Keratinocyte (primary cell): ENCODE results near the gene ASGR1. TPM values are rescaled to one million over a fixed set of nuclear protein-coding genes. Genes with fewer than 3 reads are reported as not detected.

Experiments
- DNase-seq: peaks from one replicate; pipeline ENCODE4 v3.0.0-alpha.2; 2011; ENCODE audit warnings: low read depth, missing footprints, low spot score
- FAIRE-seq: peaks from 2 replicates; lab custom pipeline; 2011; peaks lifted over from hg19 to GRCh38; lab: Jason Lieb, UNC
- H2AFZ ChIP-seq: 2 replicates; pipeline ENCODE4 v1.6.0; 2012; ENCODE audit warnings: low read length, control low read depth, inconsistent platforms; ENCODE audit not compliant: control insufficient read depth
- H3K27ac ChIP-seq: 2 replicates; pipeline ENCODE4 v1.5.1; 2011; ENCODE audit warnings: low read length; ENCODE audit not compliant: control insufficient read depth, insufficient read depth
- H3K27me3 ChIP-seq: 3 replicates; pipeline ENCODE4 v1.6.0; 2011; ENCODE audit warnings: low read length; ENCODE audit not compliant: control insufficient read depth, insufficient read depth; ENCODE audit errors: extremely low read depth
- H3K36me3 ChIP-seq, 2 experiments: 2 replicates in 1 of 2; 3 replicates in 1 of 2; pipeline ENCODE4 v1.5.1; 2011; ENCODE audit warnings: low read length in 2 of 2, mild to moderate bottlenecking in 1 of 2; ENCODE audit not compliant: control insufficient read depth in 2 of 2, insufficient read depth in 2 of 2; ENCODE audit errors: extremely low read depth in 1 of 2
- H3K4me1 ChIP-seq: 3 replicates; pipeline ENCODE4 v1.5.1; 2011; ENCODE audit warnings: low read length; ENCODE audit not compliant: control insufficient read depth, insufficient read depth; ENCODE audit errors: extremely low read depth
- H3K4me2 ChIP-seq: 3 replicates; pipeline ENCODE4 v1.6.0; 2011; ENCODE audit warnings: low read depth, low read length; ENCODE audit not compliant: control insufficient read depth, insufficient read depth; ENCODE audit errors: extremely low read depth
- H3K4me3 ChIP-seq, 3 experiments: fragments of 200-600 bp in 1 of 3; sonication (generic) in 1 of 3; 2 replicates in 2 of 3; 3 replicates in 1 of 3; pipeline ENCODE4 v1.5.1; 2011 to 2016; ENCODE audit warnings: low read length in 3 of 3, mild to moderate bottlenecking in 3 of 3, control low read depth in 2 of 3, inconsistent platforms in 1 of 3, low read depth in 1 of 3, mixed read lengths in 1 of 3, mixed run types in 1 of 3, moderate library complexity in 1 of 3; ENCODE audit not compliant: control insufficient read depth in 2 of 3, insufficient read depth in 2 of 3; ENCODE audit errors: extremely low read depth in 1 of 3
- H3K79me2 ChIP-seq: 2 replicates; pipeline ENCODE4 v1.6.0; 2012; ENCODE audit warnings: low read length; ENCODE audit not compliant: control insufficient read depth, insufficient read depth
- H3K9ac ChIP-seq: 3 replicates; pipeline ENCODE4 v1.6.0; 2011; ENCODE audit warnings: low read length; ENCODE audit not compliant: control insufficient read depth, insufficient read depth; ENCODE audit errors: extremely low read depth
- H3K9me1 ChIP-seq: 3 replicates; pipeline ENCODE4 v1.6.0; 2011; ENCODE audit warnings: low read length; ENCODE audit not compliant: control insufficient read depth, insufficient read depth; ENCODE audit errors: extremely low read depth
- H3K9me3 ChIP-seq: 2 replicates; pipeline ENCODE4 v1.5.1; 2012; ENCODE audit warnings: low read depth, low read length; ENCODE audit not compliant: control insufficient read depth
- H4K20me1 ChIP-seq: 3 replicates; pipeline ENCODE4 v1.6.0; 2011; ENCODE audit warnings: low read length; ENCODE audit not compliant: control insufficient read depth, insufficient read depth; ENCODE audit errors: extremely low read depth
- EZH2 ChIP-seq: IDR thresholded peaks from one replicate; pipeline ENCODE4 v1.6.1; 2012; ENCODE audit warnings: inconsistent platforms, mild to moderate bottlenecking, low read length, moderate library complexity
- dilution Hi-C: fragments of 300-500 bp; cut with MboI; formaldehyde crosslinking; loops from one replicate; pipeline ENCODE4 v1.7.0; 2020; ENCODE audit warnings: low sequenced_read_pairs; ENCODE audit not compliant: extremely low pct_ligation_motif_present
- polyA plus RNA-seq, 5 experiments: library from polyadenylated mRNA; depleted of rRNA in 3 of 5; stranded (reverse) in 3 of 5; stranded (forward) in 1 of 5; unstranded in 1 of 5; fragments of >200 nt; gene quantifications; 1 replicate in 1 of 5; 2 replicates in 3 of 5; 3 replicates in 1 of 5; pipeline versions ENCODE4 v1.2.1 to v1.2.3, GENCODE V29; 2011 to 2012; ENCODE audit warnings: missing spikeins in 2 of 5, low read depth in 1 of 5, low replicate concordance in 1 of 5
- TF ChIP-seq, protein P1 (sequence below), 3 experiments: IDR thresholded peaks in 1 of 3; conservative IDR thresholded peaks in 1 of 3; optimal IDR thresholded peaks in 1 of 3; 2 replicates in 2 of 3; 3 replicates in 1 of 3; pipeline versions ENCODE3 to v1.5.1; 2011; ENCODE audit warnings: low read length in 3 of 3, mild to moderate bottlenecking in 3 of 3, moderate library complexity in 2 of 3, control low read depth in 1 of 3, inconsistent platforms in 1 of 3; ENCODE audit not compliant: insufficient read depth in 2 of 3; ENCODE audit errors: extremely low read depth in 1 of 3

The ASGR1 gene
- polyA plus RNA-seq, 1 donor (not counting 4 experiments of a cell fraction or from before 2014, with no cell fraction given), result 0.18 TPM

DNA sequence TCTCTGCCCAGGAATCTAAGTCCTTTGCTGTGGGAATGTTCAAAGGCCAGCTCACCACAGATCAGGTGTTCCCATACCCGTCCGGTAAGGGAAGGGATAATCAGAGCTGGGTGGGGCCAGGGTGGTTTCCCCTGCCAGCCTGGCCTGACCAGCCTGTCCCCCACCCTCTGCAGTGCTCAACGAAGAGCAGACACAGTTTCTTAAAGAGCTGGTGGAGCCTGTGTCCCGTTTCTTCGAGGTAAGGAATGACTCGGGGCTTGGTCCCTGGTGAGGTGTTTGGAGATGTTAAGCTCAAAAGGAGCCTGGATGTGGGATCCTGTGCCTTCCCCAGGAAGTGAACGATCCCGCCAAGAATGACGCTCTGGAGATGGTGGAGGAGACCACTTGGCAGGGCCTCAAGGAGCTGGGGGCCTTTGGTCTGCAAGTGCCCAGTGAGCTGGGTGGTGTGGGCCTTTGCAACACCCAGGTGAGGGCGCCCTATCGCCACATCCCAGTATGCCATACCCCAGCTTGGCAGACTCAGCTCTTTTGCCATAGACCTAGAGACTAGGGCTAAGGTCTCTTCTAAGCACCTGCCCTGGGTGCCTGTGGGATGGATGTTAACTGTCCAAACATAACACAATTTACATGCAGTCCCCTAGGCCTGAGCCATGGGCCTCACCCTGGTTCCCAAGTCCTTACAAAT, 41.6 kb upstream of the ASGR1 start:
- peaks cover 5% of the 10 kb centered on the region for H4K20me1 ChIP-seq
- H3K4me1 ChIP-seq, result peaks cover 32% of the 10 kb centered on the region
- H3K36me3 ChIP-seq, result peaks cover 28 to 38% of the 10 kb centered on the region in 2 experiments

DNA sequence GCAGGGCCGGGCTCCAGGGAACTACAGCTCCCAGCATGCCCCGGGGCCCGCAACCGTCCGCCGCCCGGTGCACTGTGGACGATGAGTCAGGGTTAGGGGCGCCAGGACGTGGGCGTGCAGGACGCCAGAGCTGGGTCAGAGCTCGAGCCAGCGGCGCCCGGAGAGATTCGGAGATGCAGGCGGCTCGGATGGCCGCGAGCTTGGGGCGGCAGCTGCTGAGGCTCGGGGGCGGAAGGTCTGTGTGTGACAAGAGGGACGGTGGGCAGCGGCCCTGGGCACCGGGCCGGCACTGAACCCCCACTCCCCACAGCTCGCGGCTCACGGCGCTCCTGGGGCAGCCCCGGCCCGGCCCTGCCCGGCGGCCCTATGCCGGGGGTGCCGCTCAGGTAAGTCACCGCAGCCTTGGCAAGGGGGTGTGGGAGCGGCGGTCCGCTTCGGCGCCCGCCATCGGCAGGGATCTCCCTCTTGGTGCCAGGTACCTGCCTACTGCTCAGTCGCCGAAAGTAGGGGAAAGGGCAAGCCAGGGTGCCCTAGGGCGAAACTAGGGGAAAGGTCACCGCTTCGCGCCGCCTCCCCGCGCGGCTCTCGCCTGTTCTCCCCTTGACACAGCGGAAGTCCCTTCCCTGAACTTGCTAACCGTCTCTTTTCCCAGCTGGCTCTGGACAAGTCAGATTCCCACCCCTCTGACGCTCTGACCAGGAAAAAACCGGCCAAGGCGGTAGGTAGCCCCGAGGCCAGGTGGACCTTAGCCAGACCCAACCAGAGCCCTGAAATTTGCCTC, 40.8 kb upstream of the ASGR1 start, which contains the start of the genes ACADVL and DLG4:
TSS of gene ACADVL (plus strand) at position 127 of the 781 bp plus-strand sequence. CDS start at position 174, 47 bp downstream.
TSS of gene DLG4 (minus strand) at position 25 of the 781 bp plus-strand sequence.
- Histone ChIP-seq H3K79me2 (peaks cover 14% of the 10 kb centered on the region), H3K9me3 (no peaks in the 10 kb centered on the region), H3K27ac (peak within 1 kb of the TSS; percentile 92), H3K9me1 (no peaks in the 10 kb centered on the region), H2AFZ (peak within 1 kb of the TSS; percentile 39), H3K4me2 (peak within 1 kb of the TSS; percentile 88), H4K20me1 (peaks cover 5% of the 10 kb centered on the region), H3K4me1 (peaks cover 36% of the 10 kb centered on the region), H3K9ac (peak within 1 kb of the TSS; percentile 87), H3K27me3 (no peaks in the 10 kb centered on the region), H3K4me3 (peak within 1 kb of the TSS; percentile 55 to 74 (median 72)), H3K36me3 (peaks cover 26 to 37% of the 10 kb centered on the region in 2 experiments)
- TF ChIP-seq EZH2, result no peak
- TF ChIP-seq, protein P1, sequence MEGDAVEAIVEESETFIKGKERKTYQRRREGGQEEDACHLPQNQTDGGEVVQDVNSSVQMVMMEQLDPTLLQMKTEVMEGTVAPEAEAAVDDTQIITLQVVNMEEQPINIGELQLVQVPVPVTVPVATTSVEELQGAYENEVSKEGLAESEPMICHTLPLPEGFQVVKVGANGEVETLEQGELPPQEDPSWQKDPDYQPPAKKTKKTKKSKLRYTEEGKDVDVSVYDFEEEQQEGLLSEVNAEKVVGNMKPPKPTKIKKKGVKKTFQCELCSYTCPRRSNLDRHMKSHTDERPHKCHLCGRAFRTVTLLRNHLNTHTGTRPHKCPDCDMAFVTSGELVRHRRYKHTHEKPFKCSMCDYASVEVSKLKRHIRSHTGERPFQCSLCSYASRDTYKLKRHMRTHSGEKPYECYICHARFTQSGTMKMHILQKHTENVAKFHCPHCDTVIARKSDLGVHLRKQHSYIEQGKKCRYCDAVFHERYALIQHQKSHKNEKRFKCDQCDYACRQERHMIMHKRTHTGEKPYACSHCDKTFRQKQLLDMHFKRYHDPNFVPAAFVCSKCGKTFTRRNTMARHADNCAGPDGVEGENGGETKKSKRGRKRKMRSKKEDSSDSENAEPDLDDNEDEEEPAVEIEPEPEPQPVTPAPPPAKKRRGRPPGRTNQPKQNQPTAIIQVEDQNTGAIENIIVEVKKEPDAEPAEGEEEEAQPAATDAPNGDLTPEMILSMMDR (optimal IDR thresholded peaks at IDR 0.05 in 1 of 3, IDR thresholded peaks at IDR 0.05 in 1 of 3, conservative IDR thresholded peaks at IDR 0.05 in 1 of 3; ENCODE audit: extremely low read depth in 1 of 3, insufficient read depth in 2 of 3, low read length in 3 of 3), result no peak
- DNase-seq, result no peak
- FAIRE-seq, result peak; percentile 59
- dilution Hi-C loops, result no loop called here

More for the DNA sequence above, 41.6 kb upstream of the ASGR1 start:
- Histone ChIP-seq H3K79me2 (peaks cover 14% of the 10 kb centered on the region), H3K9ac (peak overlapping the region; percentile 87), H3K27me3 (no peaks in the 10 kb centered on the region), H3K4me3 (peak overlapping the region; percentile 55 to 74 (median 72)), H3K9me3 (no peaks in the 10 kb centered on the region), H3K27ac (peak overlapping the region; percentile 92), H2AFZ (no peak overlapping the region), H3K9me1 (no peaks in the 10 kb centered on the region), H3K4me2 (peak overlapping the region; percentile 88)
- peak; percentile 71 for FAIRE-seq
- dilution Hi-C loops, result no loop called here
- TF ChIP-seq EZH2, result no peak
- TF ChIP-seq, protein P1 (optimal IDR thresholded peaks at IDR 0.05 in 1 of 3, IDR thresholded peaks at IDR 0.05 in 1 of 3, conservative IDR thresholded peaks at IDR 0.05 in 1 of 3; ENCODE audit: extremely low read depth in 1 of 3, insufficient read depth in 2 of 3, low read length in 3 of 3), result peak; percentile 72 to 81 (median 79)
- DNase-seq, result no peak
